Thoracic aorta (tissue), 2 donors: ENCODE measurements around the gene UNC80. TPM values are rescaled to one million over a fixed set of nuclear protein-coding genes. Genes with fewer than 3 reads are reported as not detected.

Source experiments
- ATAC-seq: fragments of 150-250 bp; one replicate; pipeline ENCODE4 v1.8.0; 2017; ENCODE audit warnings: low read depth; ENCODE audit not compliant: insufficient number of reproducible peaks, low FRiP score
- DNase-seq: peaks from one replicate; pipeline ENCODE4 v3.0.0-alpha.2; 2020; ENCODE audit warnings: low spot score
- H3K27ac ChIP-seq, 2 donors: fragments of 200-600 bp; sonication (generic); 1 replicate in 1 of 2; 2 replicates in 1 of 2; pipeline ENCODE4 v1.5.1; 2016; ENCODE audit warnings: mild to moderate bottlenecking in 2 of 2, moderate library complexity in 2 of 2
- H3K27me3 ChIP-seq: fragments of 200-600 bp; sonication (generic); replicated peaks from 2 replicates; pipeline ENCODE4 v1.6.0; 2016; ENCODE audit warnings: mild to moderate bottlenecking; ENCODE audit not compliant: insufficient read depth
- H3K36me3 ChIP-seq: fragments of 200-600 bp; sonication (generic); one replicate; pipeline ENCODE4 v1.5.1; 2016
- H3K4me1 ChIP-seq, 2 donors: fragments of 200-600 bp; sonication (generic); 1 replicate in 1 of 2; 2 replicates in 1 of 2; pipeline versions ENCODE4 v1.5.1 to v1.6.0; 2016; ENCODE audit warnings: low read depth in 2 of 2, mild to moderate bottlenecking in 1 of 2; ENCODE audit not compliant: control insufficient read depth in 1 of 2
- H3K4me3 ChIP-seq: fragments of 200-600 bp; sonication (generic); 2 replicates; pipeline ENCODE4 v1.5.1; 2016; ENCODE audit warnings: mild to moderate bottlenecking
- H3K9me3 ChIP-seq: fragments of 200-600 bp; sonication (generic); 2 replicates; pipeline ENCODE4 v1.5.1; 2016
- CTCF ChIP-seq: fragments of 200-600 bp; sonication (generic); IDR thresholded peaks from one replicate; pipeline ENCODE4 v1.5.1; 2019; ENCODE audit warnings: antibody characterized with exemption
- total RNA-seq, 2 donors: library from RNA; depleted of rRNA; stranded (reverse); fragments of >200 nt; gene quantifications; one replicate each; pipeline versions ENCODE4 v1.1.0 to v1.2.3, GENCODE V29; 2016

The UNC80 gene
- total RNA-seq, 2 donors from 2014 or later = not detected

- Histone ChIP-seq H3K9me3 (no peaks in the 10 kb centered on the region), H3K27ac (no peak overlapping the region), H3K4me3 (no peak overlapping the region), H3K4me1 (no peaks in the 10 kb centered on the region), H3K36me3 (no peaks in the 10 kb centered on the region), H3K27me3 (no peaks in the 10 kb centered on the region)
- ATAC-seq = no peak
- no peak for TF ChIP-seq CTCF
- no peak for DNase-seq
Measured at GRCh38 chr2:210035679-210036078, 264.0 kb downstream of the UNC80 start.

GRCh38 chr2:210038078-210038477 is 266.4 kb downstream of the UNC80 start:
- H3K4me3 ChIP-seq = no peak overlapping the region
- DNase-seq (no peak), ATAC-seq (no peak)
- no peaks in the 10 kb centered on the region for H3K36me3 ChIP-seq
- no peaks in the 10 kb centered on the region for H3K4me1 ChIP-seq
- H3K27ac ChIP-seq = no peak overlapping the region
- no peaks in the 10 kb centered on the region for H3K27me3 ChIP-seq
- no peaks in the 10 kb centered on the region for H3K9me3 ChIP-seq
- no peak for TF ChIP-seq CTCF

DNA sequence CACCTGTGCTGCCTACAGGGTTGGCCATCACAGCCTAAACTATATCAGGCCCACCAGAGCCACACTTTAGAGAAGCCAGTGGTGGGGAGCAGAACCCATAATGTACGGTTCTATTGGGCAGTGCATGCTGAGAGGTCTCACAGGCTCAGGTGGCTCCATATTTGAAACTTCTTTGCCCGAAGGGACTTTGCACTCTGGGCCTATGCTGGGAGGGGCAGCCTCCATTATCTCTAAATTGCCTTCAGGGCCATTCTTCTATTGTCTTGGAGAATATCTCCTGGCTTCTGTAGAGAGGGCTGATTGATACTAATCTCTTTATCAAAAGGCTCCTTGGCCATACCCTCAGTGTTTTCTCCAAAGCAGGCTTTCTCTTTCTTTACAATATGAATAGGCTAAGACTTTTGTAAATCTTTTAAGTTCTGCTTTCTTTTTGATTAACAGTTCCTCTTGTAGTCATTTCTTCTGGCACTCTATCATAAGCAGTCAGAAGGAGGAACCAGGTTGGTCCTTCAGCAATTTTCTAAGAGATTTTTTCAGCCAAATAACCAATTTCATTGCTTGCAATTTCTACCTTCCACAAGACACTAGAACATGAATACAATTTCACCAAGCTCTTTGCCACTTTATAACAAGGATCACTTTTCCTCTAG is 275.3 kb downstream of the UNC80 start:
- no peak for TF ChIP-seq CTCF
- no peak overlapping the region for H3K4me3 ChIP-seq
- H3K9me3 ChIP-seq = peaks cover 7% of the 10 kb centered on the region
- DNase-seq (no peak), ATAC-seq (no peak)
- no peak overlapping the region for H3K27ac ChIP-seq
- no peaks in the 10 kb centered on the region for H3K4me1 ChIP-seq
- H3K36me3 ChIP-seq = peaks cover 4% of the 10 kb centered on the region
- H3K27me3 ChIP-seq = no peaks in the 10 kb centered on the region

Other genes starting within 250 kb of the UNC80 start
- 10 to 100 TPM; 27.1 to 84.9 TPM for gene RPE, start 230.8 kb downstream of the UNC80 start, total RNA-seq